NCI-H345 treated with DMSO at 0.1 percent for 48 hours (cell line): Measurements from ENCODE around the gene ASCL4.
A peak's percentile ranks its signal among the peaks of the same experiment; 100 is the strongest.
"Not testable (repeated sequence)": the region's sequence is repeated elsewhere in the genome, so short reads cannot be mapped to it uniquely, and the experiment has no call there.

Experiments used
- DNase-seq: peaks from one replicate; lab custom pipeline; 2025; ENCODE audit not compliant: unreplicated experiment; lab: John Stamatoyannopoulos, UW

ASCL4 gene, protein sequence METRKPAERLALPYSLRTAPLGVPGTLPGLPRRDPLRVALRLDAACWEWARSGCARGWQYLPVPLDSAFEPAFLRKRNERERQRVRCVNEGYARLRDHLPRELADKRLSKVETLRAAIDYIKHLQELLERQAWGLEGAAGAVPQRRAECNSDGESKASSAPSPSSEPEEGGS

GRCh38 chr12:107774349-107775029, at the start of gene ASCL4:
TSS of gene ASCL4 (plus strand) at chr12:107774704. CDS start at chr12:107775219, 515 bp downstream.
- no peak for DNase-seq

GRCh38 chr12:107727327-107727726, 47.2 kb upstream of the ASCL4 start:
- not testable (repeated sequence) for DNase-seq

GRCh38 chr12:107727742-107728141, 46.8 kb upstream of the ASCL4 start:
- not testable (repeated sequence) for DNase-seq

DNA sequence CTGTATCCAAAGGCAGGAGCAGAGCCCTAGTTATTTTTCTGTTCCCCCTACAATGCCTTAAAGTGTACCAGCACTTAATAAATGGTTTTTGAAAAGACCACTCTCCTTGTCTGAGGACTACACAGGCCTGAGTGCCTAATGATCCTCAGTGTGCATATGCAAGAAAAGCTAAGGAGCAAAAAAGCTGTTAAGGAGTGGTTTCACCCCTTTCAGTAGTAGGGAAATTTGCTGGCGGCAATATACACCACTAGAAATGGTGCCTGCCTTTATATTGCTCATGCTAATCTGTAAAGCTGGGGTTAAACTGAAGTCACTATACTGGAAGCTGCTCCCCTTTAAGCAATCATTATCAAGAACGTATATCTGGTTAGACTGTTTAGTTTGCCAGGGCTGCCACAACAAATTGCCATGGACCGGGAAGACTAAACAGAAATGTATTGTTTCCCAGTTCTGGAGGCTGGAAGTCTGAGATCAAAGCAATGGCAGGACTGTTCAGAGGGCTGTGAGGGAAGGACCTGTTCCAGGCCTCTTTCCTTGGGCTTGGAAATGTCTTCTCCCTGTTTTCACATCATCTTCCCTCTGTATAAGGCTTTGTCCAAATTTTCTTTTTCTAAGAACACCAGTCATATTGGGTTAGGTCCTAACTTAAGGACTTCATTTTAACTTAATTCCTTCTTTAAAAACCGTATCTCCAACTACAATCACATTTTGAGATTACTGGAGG, 43.7 kb upstream of the ASCL4 start:
- DNase-seq: no peak

GRCh38 chr12:107731366-107731765, 43.1 kb upstream of the ASCL4 start:
- DNase-seq: no peak

- DNase-seq: no peak
Measured at GRCh38 chr12:107732365-107732764, 42.1 kb upstream of the ASCL4 start.

GRCh38 chr12:107734139-107734538, 40.4 kb upstream of the ASCL4 start:
- no peak for DNase-seq

GRCh38 chr12:107735763-107736162, 38.7 kb upstream of the ASCL4 start:
- DNase-seq: no peak

GRCh38 chr12:107736914-107737313, 37.6 kb upstream of the ASCL4 start:
- DNase-seq: no peak

DNA sequence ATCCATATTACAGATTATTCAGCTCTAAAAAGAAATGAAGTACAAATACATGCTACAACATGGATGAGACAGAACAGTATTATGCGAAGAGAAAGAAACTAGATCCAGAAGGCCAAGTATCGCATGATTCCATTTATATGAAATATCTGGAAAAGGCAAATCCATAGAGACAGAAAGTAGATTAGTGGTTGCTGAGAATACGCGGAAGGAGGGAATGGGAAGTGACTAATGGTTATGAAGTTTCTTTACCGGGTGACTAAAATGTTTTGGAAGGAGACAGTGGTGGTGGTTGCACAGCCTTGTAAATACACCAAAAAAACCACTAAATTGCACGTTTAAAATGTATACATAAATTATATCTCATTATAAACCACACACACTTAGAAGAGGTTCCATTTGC, 26.0 kb upstream of the ASCL4 start:
- no peak for DNase-seq

DNA sequence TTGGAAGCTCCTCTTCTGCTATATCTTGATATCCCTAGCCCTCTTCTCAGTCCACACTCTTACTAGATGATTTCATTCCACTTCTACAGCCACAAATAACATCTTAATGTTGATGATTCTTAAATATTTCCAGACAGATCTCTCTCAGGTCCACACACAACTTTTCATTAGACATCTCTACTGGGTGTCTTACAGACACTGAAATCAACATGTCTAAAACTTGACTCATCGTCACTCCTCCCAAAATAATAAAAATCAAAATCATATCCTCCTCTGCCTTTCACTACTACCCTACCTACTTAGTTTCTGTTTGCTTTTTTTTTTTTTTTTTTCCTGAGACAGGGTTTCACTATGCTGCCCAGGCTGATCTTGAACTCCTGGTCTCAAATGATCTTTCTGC, 25.4 kb upstream of the ASCL4 start:
- DNase-seq: no peak

DNA sequence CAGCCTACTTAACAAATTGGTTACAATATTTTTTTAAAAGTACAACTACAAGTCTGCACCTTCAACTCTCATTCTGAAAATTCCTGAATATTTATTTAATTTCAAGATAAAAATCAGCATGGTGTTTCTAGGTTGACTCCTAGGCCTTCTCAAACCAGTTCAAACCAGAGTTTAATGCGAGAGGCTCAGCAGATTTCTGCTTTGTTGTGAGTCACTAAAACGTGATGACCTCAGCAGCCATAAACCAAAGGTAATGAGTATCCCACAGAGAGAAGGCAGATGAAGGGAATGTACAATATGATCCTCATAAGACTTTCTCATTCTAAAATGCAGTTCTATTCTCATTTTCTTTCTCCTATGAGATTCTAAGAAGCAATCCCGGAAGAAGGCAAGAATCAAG, 15.1 kb upstream of the ASCL4 start:
- DNase-seq: no peak

- no peak for DNase-seq
Measured at GRCh38 chr12:107760207-107760808, 14.2 kb upstream of the ASCL4 start.

GRCh38 chr12:107760809-107761501, 13.5 kb upstream of the ASCL4 start, which contains the start of gene PRDM4:
TSS of gene PRDM4 (minus strand) at chr12:107761137. CDS start at chr12:107760515, 622 bp downstream.
- DNase-seq: peak; percentile 91

DNA sequence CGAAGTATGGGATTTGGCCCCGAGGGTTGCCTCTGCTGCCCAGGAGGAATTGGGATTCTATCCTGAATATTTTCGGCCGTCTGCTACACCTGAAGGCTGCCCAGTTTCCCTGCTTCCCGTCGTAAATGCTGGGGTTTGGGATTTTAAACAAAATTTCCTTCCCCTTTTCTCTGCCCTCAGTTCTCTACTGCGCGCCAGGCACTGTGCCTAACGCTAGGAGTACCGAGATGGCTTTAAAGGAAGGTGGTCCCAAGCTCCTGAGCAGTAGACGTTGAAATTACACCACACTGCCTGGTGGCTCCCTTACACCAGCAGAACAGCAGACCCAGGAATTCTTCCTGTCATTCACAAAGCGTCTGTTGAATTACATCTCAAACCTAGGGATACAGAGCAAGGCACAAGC, 13.0 kb upstream of the ASCL4 start:
- DNase-seq: no peak

- DNase-seq: no peak
Measured at GRCh38 chr12:107762874-107763273, 11.6 kb upstream of the ASCL4 start.

DNA sequence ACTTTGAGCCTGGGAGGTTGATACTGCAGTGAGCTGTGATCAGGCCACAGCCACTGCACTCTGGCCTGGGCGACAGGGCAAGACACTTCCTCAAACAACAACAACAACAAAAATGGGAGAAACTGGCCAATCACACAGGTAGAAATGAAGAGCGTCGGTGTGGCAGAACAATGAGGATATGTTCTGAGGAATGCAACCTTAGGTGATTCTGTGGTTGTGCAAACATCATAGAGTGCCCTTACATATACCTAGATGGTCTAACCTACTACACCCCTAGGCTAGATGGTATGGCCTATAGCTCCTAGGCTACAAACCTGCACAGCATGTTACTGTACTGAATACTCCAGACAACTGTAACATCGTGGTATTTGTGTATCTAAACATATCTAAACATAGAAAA, 9.9 kb upstream of the ASCL4 start:
- DNase-seq: no peak

DNA sequence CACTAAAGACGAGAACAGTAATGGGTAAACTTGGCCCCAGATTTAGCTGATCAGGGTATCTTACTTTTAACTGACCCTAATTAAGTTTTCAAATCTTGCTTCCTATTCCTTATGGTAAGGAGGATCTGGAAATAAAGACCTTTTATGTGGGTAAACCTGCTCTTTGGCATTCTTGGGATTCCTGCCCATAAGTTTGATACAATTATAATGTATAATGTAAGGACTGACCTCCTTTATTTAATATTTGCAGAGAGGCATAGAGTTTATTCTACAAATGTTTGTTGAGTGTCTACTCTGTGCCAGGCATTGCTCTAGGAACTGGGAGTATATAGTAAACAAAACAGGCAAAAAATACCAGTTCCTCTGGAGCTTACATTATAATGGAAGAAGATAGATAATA, 9.2 kb upstream of the ASCL4 start:
- no peak for DNase-seq

DNA sequence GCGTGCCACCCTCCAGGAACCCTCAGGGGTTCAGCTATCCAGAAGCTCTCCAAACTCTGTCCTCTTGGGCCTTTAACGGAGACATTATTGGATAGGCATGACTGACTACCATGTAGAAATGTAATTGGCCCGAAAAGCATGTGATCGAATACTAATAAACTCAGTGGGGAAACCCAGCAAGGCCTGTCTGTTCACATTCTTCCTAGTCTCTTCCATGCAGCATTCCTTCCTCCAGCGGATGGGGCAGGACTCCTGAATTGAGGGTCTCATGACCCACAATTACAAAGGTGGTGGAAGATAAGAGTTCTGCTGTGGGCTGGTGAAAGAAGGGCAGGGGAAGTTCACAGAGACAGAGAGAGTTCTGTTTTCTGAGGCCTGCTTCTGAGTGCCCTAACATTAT, 7.0 kb upstream of the ASCL4 start:
- DNase-seq: no peak

DNA sequence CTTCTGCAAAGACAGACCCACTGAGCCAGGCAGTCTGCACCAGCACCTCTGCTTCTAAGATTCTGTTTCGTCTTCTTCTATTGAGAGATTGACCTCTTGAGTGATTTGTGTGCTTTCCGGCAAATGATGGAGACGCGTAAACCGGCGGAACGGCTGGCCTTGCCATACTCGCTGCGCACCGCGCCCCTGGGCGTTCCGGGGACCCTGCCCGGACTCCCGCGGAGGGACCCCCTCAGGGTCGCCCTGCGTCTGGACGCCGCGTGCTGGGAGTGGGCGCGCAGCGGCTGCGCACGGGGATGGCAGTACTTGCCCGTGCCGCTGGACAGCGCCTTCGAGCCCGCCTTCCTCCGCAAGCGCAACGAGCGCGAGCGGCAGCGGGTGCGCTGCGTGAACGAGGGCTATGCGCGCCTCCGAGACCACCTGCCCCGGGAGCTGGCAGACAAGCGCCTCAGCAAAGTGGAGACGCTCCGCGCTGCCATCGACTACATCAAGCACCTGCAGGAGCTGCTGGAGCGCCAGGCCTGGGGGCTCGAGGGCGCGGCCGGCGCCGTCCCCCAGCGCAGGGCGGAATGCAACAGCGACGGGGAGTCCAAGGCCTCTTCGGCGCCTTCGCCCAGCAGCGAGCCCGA, 703 bp downstream of the ASCL4 start:
- DNase-seq: no peak

- no peak for DNase-seq
Measured at GRCh38 chr12:107776171-107776570, 1.7 kb downstream of the ASCL4 start.
